Parathyroid adenoma (tissue), 2 donors: ENCODE data around the gene INHBA.

Experiments used
- H2AFZ ChIP-seq: fragments of 300-600 bp; sonication (generic); one replicate; pipeline ENCODE4 v1.7.0; 2017; ENCODE audit warnings: antibody characterized with exemption, mild to moderate bottlenecking
- H3K27ac ChIP-seq: fragments of 300-600 bp; sonication (generic); one replicate; pipeline ENCODE4 v1.7.0; 2017
- H3K27me3 ChIP-seq: fragments of 300-600 bp; sonication (generic); one replicate; pipeline ENCODE4 v1.7.0; 2017; ENCODE audit warnings: low read length; ENCODE audit not compliant: control insufficient read depth, insufficient read depth
- H3K36me3 ChIP-seq: fragments of 300-600 bp; sonication (generic); one replicate; pipeline ENCODE4 v1.7.0; 2017; ENCODE audit warnings: low read length; ENCODE audit not compliant: control insufficient read depth, insufficient read depth
- H3K4me1 ChIP-seq: fragments of 300-600 bp; sonication (generic); one replicate; pipeline ENCODE4 v1.7.0; 2017; ENCODE audit warnings: control low read depth
- H3K4me2 ChIP-seq: fragments of 300-600 bp; sonication (generic); one replicate; pipeline ENCODE4 v1.7.0; 2017; ENCODE audit warnings: low read length
- H3K4me3 ChIP-seq: fragments of 300-600 bp; sonication (generic); one replicate; pipeline ENCODE4 v1.7.0; 2017; ENCODE audit warnings: low read depth, low read length
- H3K79me2 ChIP-seq: fragments of 300-600 bp; sonication (generic); one replicate; pipeline ENCODE4 v1.7.0; 2017; ENCODE audit warnings: control low read depth
- H3K9ac ChIP-seq: fragments of 300-600 bp; sonication (generic); one replicate; pipeline ENCODE4 v1.7.0; 2017; ENCODE audit warnings: mild to moderate bottlenecking
- H3K9me3 ChIP-seq: fragments of 300-600 bp; sonication (generic); one replicate; pipeline ENCODE4 v1.7.0; 2017; ENCODE audit warnings: low read length; ENCODE audit not compliant: control insufficient read depth
- TF ChIP-seq, protein P1 (sequence below): fragments of 300-600 bp; sonication (generic); IDR thresholded peaks from one replicate; pipeline ENCODE4 v1.7.0; 2017; ENCODE audit warnings: antibody characterized with exemption, mild to moderate bottlenecking
- donor health status: primary hyperparathyroidism.

INHBA gene

DNA sequence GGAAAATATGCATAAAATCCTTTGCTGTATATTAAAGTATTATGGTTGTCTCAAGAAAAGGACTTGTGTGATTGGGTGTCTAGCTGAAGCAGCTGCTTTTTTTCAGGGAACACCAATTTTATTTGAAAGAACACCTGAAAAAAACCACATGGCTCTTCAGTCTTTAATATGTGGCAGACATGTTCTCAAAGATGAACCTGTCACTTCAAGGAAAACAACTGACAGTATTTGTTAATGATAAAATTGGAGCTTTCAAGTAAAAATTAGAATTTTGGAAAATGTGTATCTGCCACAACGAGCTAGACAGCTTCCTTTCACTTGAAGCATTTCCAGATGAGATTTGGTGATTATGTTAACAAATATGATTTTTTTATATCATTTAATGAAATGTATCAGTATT, 59.3 kb downstream of the INHBA start:
- Histone ChIP-seq H3K4me2 (no peak overlapping the region), H3K27ac (no peak overlapping the region), H3K4me1 (no peaks in the 10 kb centered on the region), H3K79me2 (no peaks in the 10 kb centered on the region), H3K9me3 (no peaks in the 10 kb centered on the region), H3K4me3 (no peak overlapping the region), H3K9ac (no peak overlapping the region), H2AFZ (no peak overlapping the region), H3K36me3 (no peaks in the 10 kb centered on the region), H3K27me3 (no peaks in the 10 kb centered on the region)
- TF ChIP-seq, protein P1, sequence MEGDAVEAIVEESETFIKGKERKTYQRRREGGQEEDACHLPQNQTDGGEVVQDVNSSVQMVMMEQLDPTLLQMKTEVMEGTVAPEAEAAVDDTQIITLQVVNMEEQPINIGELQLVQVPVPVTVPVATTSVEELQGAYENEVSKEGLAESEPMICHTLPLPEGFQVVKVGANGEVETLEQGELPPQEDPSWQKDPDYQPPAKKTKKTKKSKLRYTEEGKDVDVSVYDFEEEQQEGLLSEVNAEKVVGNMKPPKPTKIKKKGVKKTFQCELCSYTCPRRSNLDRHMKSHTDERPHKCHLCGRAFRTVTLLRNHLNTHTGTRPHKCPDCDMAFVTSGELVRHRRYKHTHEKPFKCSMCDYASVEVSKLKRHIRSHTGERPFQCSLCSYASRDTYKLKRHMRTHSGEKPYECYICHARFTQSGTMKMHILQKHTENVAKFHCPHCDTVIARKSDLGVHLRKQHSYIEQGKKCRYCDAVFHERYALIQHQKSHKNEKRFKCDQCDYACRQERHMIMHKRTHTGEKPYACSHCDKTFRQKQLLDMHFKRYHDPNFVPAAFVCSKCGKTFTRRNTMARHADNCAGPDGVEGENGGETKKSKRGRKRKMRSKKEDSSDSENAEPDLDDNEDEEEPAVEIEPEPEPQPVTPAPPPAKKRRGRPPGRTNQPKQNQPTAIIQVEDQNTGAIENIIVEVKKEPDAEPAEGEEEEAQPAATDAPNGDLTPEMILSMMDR: no peak

DNA sequence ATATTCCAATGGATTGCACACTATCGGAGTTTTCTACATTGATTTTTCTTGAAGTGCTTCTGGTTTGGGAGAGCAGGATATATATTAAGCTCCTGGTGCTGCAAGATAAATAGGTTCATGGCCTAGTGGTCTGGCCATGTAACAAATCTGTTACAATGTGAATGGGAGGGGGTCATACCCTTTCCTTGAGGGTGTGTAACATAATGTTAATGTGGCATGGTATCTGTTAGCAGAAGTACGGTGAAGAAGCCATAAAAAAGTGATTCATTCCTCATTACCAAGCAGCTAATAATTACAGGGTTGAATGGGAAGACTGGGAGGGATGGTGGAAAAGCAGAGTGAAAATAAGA, 61.2 kb downstream of the INHBA start:
- H3K4me1 ChIP-seq: no peaks in the 10 kb centered on the region
- no peaks in the 10 kb centered on the region for H3K36me3 ChIP-seq
- no peak overlapping the region for H3K4me2 ChIP-seq
- no peaks in the 10 kb centered on the region for H3K79me2 ChIP-seq
- H2AFZ ChIP-seq: no peak overlapping the region
- H3K9ac ChIP-seq: no peak overlapping the region
- no peaks in the 10 kb centered on the region for H3K27me3 ChIP-seq
- TF ChIP-seq, protein P1: no peak
- no peak overlapping the region for H3K4me3 ChIP-seq
- H3K9me3 ChIP-seq: no peaks in the 10 kb centered on the region
- no peak overlapping the region for H3K27ac ChIP-seq

- Histone ChIP-seq H2AFZ (no peak overlapping the region), H3K36me3 (no peaks in the 10 kb centered on the region), H3K4me3 (no peak overlapping the region), H3K27me3 (no peaks in the 10 kb centered on the region), H3K4me2 (no peak overlapping the region), H3K4me1 (no peaks in the 10 kb centered on the region), H3K79me2 (no peaks in the 10 kb centered on the region), H3K27ac (no peak overlapping the region), H3K9ac (no peak overlapping the region), H3K9me3 (no peaks in the 10 kb centered on the region)
- TF ChIP-seq, protein P1: no peak
Measured at GRCh38 chr7:41641011-41641664, 61.8 kb downstream of the INHBA start.

DNA sequence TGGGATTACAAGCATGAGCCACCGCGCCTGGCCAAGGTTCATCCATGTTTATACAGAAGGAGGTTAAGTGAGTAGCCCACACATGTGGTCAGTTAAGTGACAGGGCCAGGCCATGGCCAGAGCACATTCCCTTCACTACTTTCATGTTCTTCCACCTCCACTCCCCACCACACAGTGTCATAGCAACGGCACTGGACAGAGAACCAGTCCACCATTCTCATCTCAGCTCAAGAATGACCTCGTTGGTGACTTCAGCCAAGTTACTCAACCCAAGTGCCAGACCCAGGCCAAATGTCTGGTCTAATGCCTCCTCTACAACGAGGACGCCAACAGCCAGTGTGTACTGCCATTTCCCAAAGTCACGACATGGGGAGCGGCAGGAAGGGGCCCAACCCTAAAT, 62.4 kb downstream of the INHBA start:
- H3K27ac ChIP-seq: no peak overlapping the region
- TF ChIP-seq, protein P1: no peak
- H3K36me3 ChIP-seq: no peaks in the 10 kb centered on the region
- no peaks in the 10 kb centered on the region for H3K4me1 ChIP-seq
- no peaks in the 10 kb centered on the region for H3K27me3 ChIP-seq
- no peaks in the 10 kb centered on the region for H3K79me2 ChIP-seq
- no peak overlapping the region for H2AFZ ChIP-seq
- H3K9ac ChIP-seq: no peak overlapping the region
- no peak overlapping the region for H3K4me2 ChIP-seq
- no peak overlapping the region for H3K4me3 ChIP-seq
- no peaks in the 10 kb centered on the region for H3K9me3 ChIP-seq

DNA sequence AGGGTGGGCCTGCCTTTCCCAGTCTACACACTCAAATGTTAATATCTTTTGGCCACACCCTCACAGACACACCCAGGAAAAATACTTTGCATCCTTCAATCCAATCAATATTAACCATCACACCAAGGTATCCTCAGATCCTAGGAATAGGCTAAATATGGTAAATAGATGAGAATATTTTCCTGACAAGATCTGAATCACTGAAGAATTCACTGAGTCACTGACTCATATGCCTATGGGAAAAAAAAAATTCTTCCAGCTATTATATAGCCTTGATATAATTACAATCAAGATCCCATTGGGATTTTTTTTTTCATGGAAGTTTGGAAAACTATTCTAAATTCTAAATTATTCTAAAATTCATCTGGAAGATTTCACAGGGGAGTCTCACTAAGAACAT, 65.8 kb downstream of the INHBA start:
- Histone ChIP-seq H3K4me1 (no peaks in the 10 kb centered on the region), H3K27ac (no peak overlapping the region), H2AFZ (no peak overlapping the region), H3K79me2 (no peaks in the 10 kb centered on the region), H3K9ac (no peak overlapping the region), H3K36me3 (no peaks in the 10 kb centered on the region), H3K4me2 (no peak overlapping the region), H3K27me3 (no peaks in the 10 kb centered on the region), H3K4me3 (no peak overlapping the region), H3K9me3 (no peaks in the 10 kb centered on the region)
- TF ChIP-seq, protein P1: no peak
